IMR-90 (cell line): ENCODE results near the gene PCDHGA12. TPM values are rescaled to one million over a fixed set of nuclear protein-coding genes. Genes with fewer than 3 reads are reported as not detected.

Experiments used
- ATAC-seq: fragments of 200-7000 bp; cut with Tn5 transposase; 2 replicates; pipeline ENCODE4 v1.9.1; 2020; ENCODE audit warnings: low read depth, mild to moderate bottlenecking, moderate library complexity
- BruUV-seq: library from RNA; stranded (reverse); fragments of 400-500 nt; replicated peaks from 2 replicates; lab custom pipeline; 2021; lab: Mats Ljungman, UMichigan
- CTCF ChIA-PET: fragments of 300-600 bp; formaldehyde crosslinking; extraction: SDS; loops from one replicate; lab custom pipeline; 2021; ENCODE audit warnings: antibody characterized with exemption; lab: Yijun Ruan, JAX
- POLR2A ChIA-PET: fragments of 300-600 bp; sonication (Branson Sonifier 250); formaldehyde crosslinking; loops from one replicate; lab custom pipeline; 2022; ENCODE audit warnings: antibody characterized with exemption; ENCODE audit not compliant: unreplicated experiment; lab: Charles Lee
- DNase-seq: peaks from one replicate; pipeline ENCODE4 v3.0.0; 2013
- H2AFZ ChIP-seq: replicated peaks from 2 replicates; pipeline ENCODE3; 2013; ENCODE audit warnings: low read length, mild to moderate bottlenecking; ENCODE audit not compliant: poor library complexity
- H2AK5ac ChIP-seq: 2 replicates; pipeline ENCODE4 v1.6.1; 2013; ENCODE audit warnings: low read depth, low read length, inconsistent platforms
- H2AK9ac ChIP-seq: replicated peaks from 2 replicates; pipeline ENCODE3; 2013; ENCODE audit warnings: mild to moderate bottlenecking, low read depth, low read length, moderate library complexity; ENCODE audit not compliant: poor library complexity
- H2BK120ac ChIP-seq: 2 replicates; pipeline ENCODE4 v1.6.1; 2013; ENCODE audit warnings: low read depth, low read length, inconsistent platforms
- H2BK15ac ChIP-seq: 3 replicates; pipeline ENCODE4 v1.6.1; 2013; ENCODE audit warnings: low read depth, low read length, inconsistent platforms
- H2BK20ac ChIP-seq: 2 replicates; pipeline ENCODE4 v1.6.1; 2013; ENCODE audit warnings: low read depth, mild to moderate bottlenecking, inconsistent platforms, low read length, moderate library complexity
- H2BK5ac ChIP-seq: 2 replicates; pipeline ENCODE4 v1.6.1; 2013; ENCODE audit warnings: mild to moderate bottlenecking, low read depth, low read length, inconsistent platforms; ENCODE audit not compliant: poor library complexity, severe bottlenecking
- H3K14ac ChIP-seq: replicated peaks from 2 replicates; pipeline ENCODE4 v1.6.1; 2013; ENCODE audit warnings: low read depth, low read length, inconsistent platforms
- H3K18ac ChIP-seq: 2 replicates; pipeline ENCODE4 v1.6.1; 2013; ENCODE audit warnings: low read depth, low read length, control low read depth
- H3K23ac ChIP-seq: 2 replicates; pipeline ENCODE4 v1.6.1; 2013; ENCODE audit warnings: low read depth, low read length, inconsistent platforms
- H3K27ac ChIP-seq: 2 replicates; pipeline ENCODE4 v1.5.1; 2013; ENCODE audit warnings: mild to moderate bottlenecking, control low read depth, low read length; ENCODE audit not compliant: insufficient read depth
- H3K27me3 ChIP-seq: 2 replicates; pipeline ENCODE4 v1.6.1; 2013; ENCODE audit warnings: low read length; ENCODE audit not compliant: control insufficient read depth, insufficient read depth
- H3K36me3 ChIP-seq: 2 replicates; pipeline ENCODE4 v1.6.1; 2013; ENCODE audit warnings: low read length, mixed read lengths; ENCODE audit not compliant: control insufficient read depth, insufficient read depth
- H3K4ac ChIP-seq: 2 replicates; pipeline ENCODE4 v1.6.1; 2013; ENCODE audit warnings: low read depth, low read length, inconsistent platforms
- H3K4me1 ChIP-seq: 2 replicates; pipeline ENCODE4 v1.6.1; 2013; ENCODE audit warnings: low read length, mixed read lengths; ENCODE audit not compliant: control insufficient read depth, insufficient read depth
- H3K4me2 ChIP-seq: 2 replicates; pipeline ENCODE4 v1.6.1; 2013; ENCODE audit warnings: low read depth, mild to moderate bottlenecking, control low read depth, low read length, moderate library complexity
- H3K4me3 ChIP-seq: 2 replicates; pipeline ENCODE4 v1.5.1; 2013; ENCODE audit warnings: low read depth, mild to moderate bottlenecking, control low read depth, low read length, moderate library complexity; ENCODE audit not compliant: insufficient read depth
- H3K56ac ChIP-seq: 2 replicates; pipeline ENCODE4 v1.6.1; 2013; ENCODE audit warnings: low read length, inconsistent platforms; ENCODE audit not compliant: insufficient read depth; ENCODE audit errors: extremely low read depth
- H3K79me1 ChIP-seq, 2 experiments: 2 replicates each; pipeline ENCODE4 v1.6.1; 2013; ENCODE audit warnings: low read length in 2 of 2, inconsistent platforms in 1 of 2, low read depth in 1 of 2
- H3K9ac ChIP-seq: 2 replicates; pipeline ENCODE4 v1.6.1; 2013; ENCODE audit warnings: low read depth, low read length, control low read depth
- H3K9me1 ChIP-seq: 2 replicates; pipeline ENCODE4 v1.6.1; 2013; ENCODE audit warnings: low read length, inconsistent platforms; ENCODE audit not compliant: insufficient read depth
- H3K9me3 ChIP-seq: 2 replicates; pipeline ENCODE4 v1.6.1; 2013; ENCODE audit warnings: low read length; ENCODE audit not compliant: control insufficient read depth, insufficient read depth
- H4K20me1 ChIP-seq: 2 replicates; pipeline ENCODE4 v1.6.1; 2013; ENCODE audit warnings: low read length, inconsistent platforms; ENCODE audit not compliant: insufficient read depth
- H4K5ac ChIP-seq: 2 replicates; pipeline ENCODE4 v1.6.1; 2013; ENCODE audit warnings: mild to moderate bottlenecking, low read depth, low read length, control low read depth
- H4K8ac ChIP-seq, 2 experiments: 2 replicates each; pipeline ENCODE4 v1.6.1; 2013; ENCODE audit warnings: low read depth in 2 of 2, low read length in 2 of 2, control low read depth in 1 of 2, inconsistent platforms in 1 of 2
- H4K91ac ChIP-seq: 2 replicates; pipeline ENCODE4 v1.6.1; 2013; ENCODE audit warnings: low read depth, low read length, inconsistent platforms; ENCODE audit not compliant: insufficient read depth
- BHLHE40 ChIP-seq: fragments of 150-350 bp; IDR thresholded peaks from 2 replicates; pipeline ENCODE4 v1.6.1; 2016; ENCODE audit warnings: mild to moderate bottlenecking, low read depth, low read length
- CEBPB ChIP-seq: IDR thresholded peaks from 2 replicates; pipeline ENCODE4 v1.6.1; 2012; ENCODE audit warnings: low read depth, low read length, improper control_type of control experiment
- CHD1 ChIP-seq: IDR thresholded peaks from 2 replicates; pipeline ENCODE4 v1.6.1; 2012; ENCODE audit warnings: low read depth, low read length, improper control_type of control experiment
- FOS ChIP-seq: fragments of 150-350 bp; IDR thresholded peaks from 2 replicates; pipeline ENCODE4 v1.6.1; 2016; ENCODE audit warnings: low read depth, low read length
- MAFK ChIP-seq: IDR thresholded peaks from 2 replicates; pipeline ENCODE4 v1.6.1; 2012; ENCODE audit warnings: low read depth, low read length, improper control_type of control experiment
- MAZ ChIP-seq: IDR thresholded peaks from 2 replicates; pipeline ENCODE4 v1.6.1; 2012; ENCODE audit warnings: low read depth, mild to moderate bottlenecking, low read length, improper control_type of control experiment, moderate library complexity, borderline replicate concordance
- MXI1 ChIP-seq: IDR thresholded peaks from 2 replicates; pipeline ENCODE4 v1.6.1; 2012; ENCODE audit warnings: low read depth, mild to moderate bottlenecking, low read length, moderate library complexity, borderline replicate concordance
- NFE2L2 ChIP-seq: fragments of 150-350 bp; IDR thresholded peaks from 2 replicates; pipeline ENCODE4 v1.6.1; 2016; ENCODE audit warnings: low read depth, mild to moderate bottlenecking, low read length
- POLR2A ChIP-seq: IDR thresholded peaks from 2 replicates; pipeline ENCODE4 v1.6.1; 2012; ENCODE audit warnings: mild to moderate bottlenecking, low read depth, low read length
- RAD21 ChIP-seq: IDR thresholded peaks from 2 replicates; pipeline ENCODE4 v1.6.1; 2012; ENCODE audit warnings: low read length, improper control_type of control experiment
- RCOR1 ChIP-seq: IDR thresholded peaks from 2 replicates; pipeline ENCODE4 v1.6.1; 2012; ENCODE audit warnings: mild to moderate bottlenecking, low read length, improper control_type of control experiment; ENCODE audit not compliant: insufficient replicate concordance
- RFX5 ChIP-seq: IDR thresholded peaks from 2 replicates; pipeline ENCODE4 v1.8.0; 2012; ENCODE audit warnings: low read depth, mild to moderate bottlenecking, low read length, moderate library complexity
- SMC3 ChIP-seq: fragments of 150-350 bp; IDR thresholded peaks from 2 replicates; pipeline ENCODE4 v1.6.1; 2016; ENCODE audit warnings: low read depth, mild to moderate bottlenecking, antibody characterized with exemption, low read length, moderate library complexity
- WGBS, 2 experiments: methylation state at CpG; one replicate each; pipeline versions ENCODE4 v1.1.5 to v1.1.7; 2013; ENCODE audit warnings: missing lambda C conversion rate in 2 of 2; ENCODE audit not compliant: insufficient read length in 1 of 2; ENCODE audit errors: extremely low coverage in 2 of 2; 5-methylcytosine and 5-hydroxymethylcytosine counted together
- dilution Hi-C: fragments of 300-500 bp; cut with HindIII; formaldehyde crosslinking; loops from one replicate; pipeline ENCODE4 v1.14.3; 2018; ENCODE audit warnings: low sequenced_read_pairs; ENCODE audit not compliant: unreplicated experiment
- in situ Hi-C: fragments of 300-500 bp; cut with MboI; formaldehyde crosslinking; loops from 3 replicates; pipeline ENCODE4 v1.14.3; 2019; ENCODE audit warnings: low sequenced_read_pairs, inconsistent platforms, mixed read lengths
- intact Hi-C: fragments of 100-400 bp; cut with micrococcal nuclease; formaldehyde crosslinking; loops from 2 replicates; pipeline ENCODE4 v1.10.0; 2022
- polyA plus RNA-seq, 3 experiments: library from polyadenylated mRNA; depleted of rRNA; stranded (reverse); fragments of >200 nt; gene quantifications; 2 replicates each; pipeline ENCODE4 v1.2.3, GENCODE V29; 2012; ENCODE audit warnings: low replicate concordance in 1 of 3
- total RNA-seq: library from RNA; depleted of rRNA; stranded (reverse); fragments of >200 nt; gene quantifications from 2 replicates; pipeline ENCODE4 v1.2.3, GENCODE V29; 2012
- TF ChIP-seq, protein P1 (sequence below): fragments of 150-350 bp; IDR thresholded peaks from 2 replicates; pipeline ENCODE4 v1.6.1; 2017; ENCODE audit warnings: mild to moderate bottlenecking, antibody characterized with exemption, low read length, low read depth
- TF ChIP-seq, protein P2 (sequence below): fragments of 150-350 bp; IDR thresholded peaks from 2 replicates; pipeline ENCODE4 v1.6.1; 2016; ENCODE audit warnings: low read depth, mild to moderate bottlenecking, low read length, moderate library complexity, borderline replicate concordance
- TF ChIP-seq, protein P3 (sequence below): conservative IDR thresholded peaks from 2 replicates; pipeline ENCODE4 v1.5.1; 2012; ENCODE audit warnings: mild to moderate bottlenecking, low read depth, low read length, improper control_type of control experiment

Gene PCDHGA12
- total and polyA plus RNA-seq, 2 of the 4 experiments (the other 2 are of a cell fraction): 7.9 to 8.8 TPM

DNA sequence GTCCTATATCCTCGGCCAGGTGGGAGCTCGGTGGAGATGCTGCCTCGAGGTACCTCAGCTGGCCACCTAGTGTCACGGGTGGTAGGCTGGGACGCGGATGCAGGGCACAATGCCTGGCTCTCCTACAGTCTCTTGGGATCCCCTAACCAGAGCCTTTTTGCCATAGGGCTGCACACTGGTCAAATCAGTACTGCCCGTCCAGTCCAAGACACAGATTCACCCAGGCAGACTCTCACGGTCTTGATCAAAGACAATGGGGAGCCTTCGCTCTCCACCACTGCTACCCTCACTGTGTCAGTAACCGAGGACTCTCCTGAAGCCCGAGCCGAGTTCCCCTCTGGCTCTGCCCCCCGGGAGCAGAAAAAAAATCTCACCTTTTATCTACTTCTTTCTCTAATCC, 47.5 kb downstream of the PCDHGA12 start:
- intact Hi-C loops (loop anchor here (5.0 kb wide), 2 partner anchors 46 to 61 kb away; partner anchors contain the start of genes PCDHGA12 and PCDHGB7), dilution Hi-C loops (no loop called here), in situ Hi-C loops (loop anchor here (5.0 kb wide), 1 partner anchor 44 kb away; no protein-coding TSS in a partner anchor)
- H3K27me3 ChIP-seq: no peaks in the 10 kb centered on the region
- no peak overlapping the region for H3K18ac ChIP-seq
- H2AK9ac ChIP-seq: peak overlapping the region; percentile 53
- H2BK120ac ChIP-seq: 0 out of 2 replicates have a peak overlapping the region, but pooled peaks have one; percentile 8
- H3K9me3 ChIP-seq: no peaks in the 10 kb centered on the region
- no peak overlapping the region for H2BK20ac ChIP-seq
- H4K5ac ChIP-seq: no peak overlapping the region
- H3K4me3 ChIP-seq: peak overlapping the region; percentile 54; the same call in 1 of the 2 replicates
- H2AFZ ChIP-seq: no peak overlapping the region
- ChIA-PET CTCF (interaction anchor here (1.1 to 3.1 kb wide), 5 partner anchors 34 to 80 kb away, joined by 3 to 19 read pairs (median 6); partner anchors contain the start of gene PCDHGA10), POLR2A (no interaction called here)
- H3K27ac ChIP-seq: no peak overlapping the region
- H3K14ac ChIP-seq: peak overlapping the region; percentile 60
- peaks cover 6% of the 10 kb centered on the region; the same call in 1 of the 2 replicates for H3K9me1 ChIP-seq
- H2BK15ac ChIP-seq: no peak overlapping the region
- DNase-seq (no peak), ATAC-seq (no peak)
- no peaks in the 10 kb centered on the region for H3K36me3 ChIP-seq
- H3K4me1 ChIP-seq: peaks cover 17% of the 10 kb centered on the region
- peak overlapping the region; percentile 64 for H3K4me2 ChIP-seq
- H2BK5ac ChIP-seq: no peak overlapping the region
- H4K20me1 ChIP-seq: peaks cover 35% of the 10 kb centered on the region
- no peak overlapping the region for H4K91ac ChIP-seq
- peaks cover 23 to 48% of the 10 kb centered on the region in 2 experiments for H3K79me1 ChIP-seq
- no peak overlapping the region; the same call in 1 of the 2 replicates for H3K9ac ChIP-seq
- 34% methylated on average over 3 of the region's 13 CpGs; no CpG with 5 or more reads in 1 of the 2 experiments for WGBS, 2 experiments
- H3K4ac ChIP-seq: 0 out of 2 replicates have a peak overlapping the region, but pooled peaks have one; percentile 10
- BruUV-seq: no TSS peak
- TF ChIP-seq BHLHE40 (no peak), SMC3 (no peak), NFE2L2 (no peak), CHD1 (no peak), FOS (no peak), POLR2A (no peak), MAZ (no peak), CEBPB (no peak), MXI1 (no peak), RAD21 (no peak), RCOR1 (no peak), RFX5 (no peak), MAFK (no peak)
- TF ChIP-seq, protein P1, sequence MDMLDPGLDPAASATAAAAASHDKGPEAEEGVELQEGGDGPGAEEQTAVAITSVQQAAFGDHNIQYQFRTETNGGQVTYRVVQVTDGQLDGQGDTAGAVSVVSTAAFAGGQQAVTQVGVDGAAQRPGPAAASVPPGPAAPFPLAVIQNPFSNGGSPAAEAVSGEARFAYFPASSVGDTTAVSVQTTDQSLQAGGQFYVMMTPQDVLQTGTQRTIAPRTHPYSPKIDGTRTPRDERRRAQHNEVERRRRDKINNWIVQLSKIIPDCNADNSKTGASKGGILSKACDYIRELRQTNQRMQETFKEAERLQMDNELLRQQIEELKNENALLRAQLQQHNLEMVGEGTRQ: no peak
- TF ChIP-seq, protein P2, sequence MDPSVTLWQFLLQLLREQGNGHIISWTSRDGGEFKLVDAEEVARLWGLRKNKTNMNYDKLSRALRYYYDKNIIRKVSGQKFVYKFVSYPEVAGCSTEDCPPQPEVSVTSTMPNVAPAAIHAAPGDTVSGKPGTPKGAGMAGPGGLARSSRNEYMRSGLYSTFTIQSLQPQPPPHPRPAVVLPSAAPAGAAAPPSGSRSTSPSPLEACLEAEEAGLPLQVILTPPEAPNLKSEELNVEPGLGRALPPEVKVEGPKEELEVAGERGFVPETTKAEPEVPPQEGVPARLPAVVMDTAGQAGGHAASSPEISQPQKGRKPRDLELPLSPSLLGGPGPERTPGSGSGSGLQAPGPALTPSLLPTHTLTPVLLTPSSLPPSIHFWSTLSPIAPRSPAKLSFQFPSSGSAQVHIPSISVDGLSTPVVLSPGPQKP: no peak
- TF ChIP-seq, protein P3, sequence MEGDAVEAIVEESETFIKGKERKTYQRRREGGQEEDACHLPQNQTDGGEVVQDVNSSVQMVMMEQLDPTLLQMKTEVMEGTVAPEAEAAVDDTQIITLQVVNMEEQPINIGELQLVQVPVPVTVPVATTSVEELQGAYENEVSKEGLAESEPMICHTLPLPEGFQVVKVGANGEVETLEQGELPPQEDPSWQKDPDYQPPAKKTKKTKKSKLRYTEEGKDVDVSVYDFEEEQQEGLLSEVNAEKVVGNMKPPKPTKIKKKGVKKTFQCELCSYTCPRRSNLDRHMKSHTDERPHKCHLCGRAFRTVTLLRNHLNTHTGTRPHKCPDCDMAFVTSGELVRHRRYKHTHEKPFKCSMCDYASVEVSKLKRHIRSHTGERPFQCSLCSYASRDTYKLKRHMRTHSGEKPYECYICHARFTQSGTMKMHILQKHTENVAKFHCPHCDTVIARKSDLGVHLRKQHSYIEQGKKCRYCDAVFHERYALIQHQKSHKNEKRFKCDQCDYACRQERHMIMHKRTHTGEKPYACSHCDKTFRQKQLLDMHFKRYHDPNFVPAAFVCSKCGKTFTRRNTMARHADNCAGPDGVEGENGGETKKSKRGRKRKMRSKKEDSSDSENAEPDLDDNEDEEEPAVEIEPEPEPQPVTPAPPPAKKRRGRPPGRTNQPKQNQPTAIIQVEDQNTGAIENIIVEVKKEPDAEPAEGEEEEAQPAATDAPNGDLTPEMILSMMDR: no peak
- H4K8ac ChIP-seq: no peak overlapping the region
- 0 out of 2 replicates have a peak overlapping the region, but pooled peaks have one; percentile 15 for H2AK5ac ChIP-seq
- peak overlapping the region; percentile 86; the same call in 1 of the 2 replicates for H3K23ac ChIP-seq
- no peak overlapping the region for H3K56ac ChIP-seq
